Measurements from ENCODE around the gene ANXA2.

DNA sequence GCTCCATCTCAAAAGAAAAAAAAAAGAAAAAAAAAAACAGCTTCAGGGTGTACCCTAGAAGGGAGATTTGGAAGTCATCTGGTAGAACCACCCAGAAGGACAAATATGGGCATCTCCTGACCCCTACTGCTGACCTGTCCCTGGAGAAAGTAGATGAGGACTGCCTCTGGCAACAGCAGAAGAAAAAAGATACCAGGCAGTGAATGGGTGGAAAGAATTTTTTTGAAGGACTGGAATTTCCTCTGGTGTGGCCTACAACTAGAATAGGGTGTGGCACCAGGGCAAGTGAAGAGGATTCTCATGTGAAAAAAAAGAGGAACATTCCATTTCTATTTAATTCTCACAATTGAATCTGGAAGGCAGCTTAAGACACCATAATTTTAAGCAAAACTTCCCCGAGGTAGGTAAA is 3.1 kb downstream of the ANXA2 start:
- TF ChIP-seq, protein P1, sequence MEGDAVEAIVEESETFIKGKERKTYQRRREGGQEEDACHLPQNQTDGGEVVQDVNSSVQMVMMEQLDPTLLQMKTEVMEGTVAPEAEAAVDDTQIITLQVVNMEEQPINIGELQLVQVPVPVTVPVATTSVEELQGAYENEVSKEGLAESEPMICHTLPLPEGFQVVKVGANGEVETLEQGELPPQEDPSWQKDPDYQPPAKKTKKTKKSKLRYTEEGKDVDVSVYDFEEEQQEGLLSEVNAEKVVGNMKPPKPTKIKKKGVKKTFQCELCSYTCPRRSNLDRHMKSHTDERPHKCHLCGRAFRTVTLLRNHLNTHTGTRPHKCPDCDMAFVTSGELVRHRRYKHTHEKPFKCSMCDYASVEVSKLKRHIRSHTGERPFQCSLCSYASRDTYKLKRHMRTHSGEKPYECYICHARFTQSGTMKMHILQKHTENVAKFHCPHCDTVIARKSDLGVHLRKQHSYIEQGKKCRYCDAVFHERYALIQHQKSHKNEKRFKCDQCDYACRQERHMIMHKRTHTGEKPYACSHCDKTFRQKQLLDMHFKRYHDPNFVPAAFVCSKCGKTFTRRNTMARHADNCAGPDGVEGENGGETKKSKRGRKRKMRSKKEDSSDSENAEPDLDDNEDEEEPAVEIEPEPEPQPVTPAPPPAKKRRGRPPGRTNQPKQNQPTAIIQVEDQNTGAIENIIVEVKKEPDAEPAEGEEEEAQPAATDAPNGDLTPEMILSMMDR (conservative IDR thresholded peaks at IDR 0.05; ENCODE audit: low read depth, low read length): no peak
- no peak for TF ChIP-seq EZH2 (IDR thresholded peaks at IDR 0.05; ENCODE audit: borderline replicate concordance, low read depth, low read length, poor library complexity, severe bottlenecking)

All from A673 (cell line).